ENCODE data around the gene CNPY1. TPM values are rescaled to one million over a fixed set of nuclear protein-coding genes. Genes with fewer than 3 reads are reported as not detected.

CNPY1 gene
- total and polyA plus RNA-seq, 2 of the 8 experiments (the other 6 are each of a cell fraction or from before 2014, with no cell fraction given) = not detected

DNA sequence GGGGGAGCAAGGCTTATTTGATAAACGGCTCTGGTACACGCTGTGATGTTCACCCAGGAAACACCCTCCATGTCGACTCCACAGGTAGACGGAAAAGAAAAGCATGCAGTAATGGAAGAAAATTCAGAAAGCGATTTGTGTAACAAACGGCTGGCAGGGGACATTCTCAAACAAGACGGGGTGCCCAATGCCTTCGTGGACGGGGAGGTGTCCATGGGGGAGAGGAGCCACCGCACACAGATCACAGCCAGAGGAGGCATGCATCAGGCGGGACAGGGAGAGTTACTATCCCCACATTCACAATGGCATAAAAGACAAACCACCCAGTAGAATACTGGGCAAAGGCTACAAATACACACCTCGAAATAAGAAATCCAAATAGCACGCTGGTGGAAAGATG, 20.1 kb downstream of the CNPY1 start:
- H3K23ac ChIP-seq (ENCODE audit: insufficient read length) = no peak overlapping the region
- no peak overlapping the region for H3K4me2 ChIP-seq (ENCODE audit: insufficient read depth in 1 of 2, low read depth in 2 of 2, low read length in 2 of 2)
- H2BK20ac ChIP-seq (ENCODE audit: low read length) = no peak overlapping the region
- H2BK120ac ChIP-seq (replicated peaks; ENCODE audit: low read depth, low read length) = no peak overlapping the region
- no peak overlapping the region for H3K56ac ChIP-seq (replicated peaks; ENCODE audit: insufficient read length, low read depth, low read length)
- no peaks in the 10 kb centered on the region for H3K36me3 ChIP-seq (ENCODE audit: control insufficient read depth in 2 of 4, insufficient read depth in 4 of 4, low read length in 3 of 4)
- H3K4me1 ChIP-seq (replicated peaks in 1 of 4; ENCODE audit: control insufficient read depth in 3 of 4, insufficient read depth in 4 of 4, low read length in 3 of 4) = no peaks in the 10 kb centered on the region
- H3K4me3 ChIP-seq (ENCODE audit: extremely low read depth in 1 of 4, insufficient read depth in 2 of 4, low read depth in 3 of 4, low read length in 4 of 4) = no peak overlapping the region
- no peaks in the 10 kb centered on the region for H3K23me2 ChIP-seq (ENCODE audit: low read depth, low read length)
- no peaks in the 10 kb centered on the region for H3K79me1 ChIP-seq (ENCODE audit: low read depth, low read length)
- no peak for FAIRE-seq
- ChIA-PET POLR2A (ENCODE audit: partially characterized antibody) (no interaction called here), CTCF (ENCODE audit: partially characterized antibody) (no interaction called here)
- 79% methylated on average over 13 of the region's 13 CpGs; no CpG with 5 or more reads in 1 of the 2 experiments for WGBS, 2 experiments (ENCODE audit: extremely low coverage in 1 of 2, insufficient coverage in 1 of 2, insufficient read length in 1 of 2, insufficient replicate concordance in 2 of 2, low coverage in 1 of 2, low lambda C conversion rate in 2 of 2, missing lambda C conversion rate in 1 of 2)
- H4K8ac ChIP-seq (ENCODE audit: extremely low read depth, insufficient read depth, low read length) = no peak overlapping the region
- no peak overlapping the region for H3K9ac ChIP-seq (replicated peaks in 1 of 4; ENCODE audit: extremely low read depth in 1 of 4, low read depth in 3 of 4, low read length in 3 of 4)
- no peak overlapping the region for H4K91ac ChIP-seq (replicated peaks; ENCODE audit: insufficient read length, low read length)
- H4K20me1 ChIP-seq (replicated peaks in 1 of 2; ENCODE audit: control insufficient read depth in 1 of 2, insufficient read depth in 2 of 2, low read length in 2 of 2) = no peaks in the 10 kb centered on the region
- H2BK12ac ChIP-seq (ENCODE audit: low read depth, low read length) = no peak overlapping the region
- H3K14ac ChIP-seq (ENCODE audit: insufficient read length) = no peak overlapping the region
- H2BK5ac ChIP-seq (ENCODE audit: low read depth, low read length) = no peak overlapping the region
- peaks cover 0 to 3% of the 10 kb centered on the region in 2 experiments; a peak in 1 of 4 replicates for H3K9me3 ChIP-seq (ENCODE audit: insufficient read depth in 2 of 2, low read depth in 1 of 2, low read length in 1 of 2)
- no peak overlapping the region for H3K4ac ChIP-seq (replicated peaks; ENCODE audit: insufficient read length, low read depth, low read length)
- DNase-seq (ENCODE audit: low read depth in 1 of 2, low spot score in 2 of 2) = no peak
- H3K27me3 ChIP-seq (replicated peaks in 1 of 4; ENCODE audit: control insufficient read depth in 3 of 4, extremely low read depth in 1 of 4, insufficient read depth in 3 of 4, low read length in 3 of 4) = peaks cover 5 to 24% (median 15%) of the 10 kb centered on the region in 4 experiments
- TF ChIP-seq RXRA (IDR thresholded peaks at IDR 0.05; ENCODE audit: insufficient read depth, low read depth, low read length) (no peak), SIRT6 (IDR thresholded peaks at IDR 0.05; ENCODE audit: low read length) (no peak), HDAC6 (IDR thresholded peaks at IDR 0.05; ENCODE audit: low read depth, low read length) (no peak), KDM1A (IDR thresholded peaks at IDR 0.05; ENCODE audit: borderline replicate concordance, low read length) (no peak), JUN (IDR thresholded peaks at IDR 0.05; ENCODE audit: low read depth, low read length) (no peak), SP4 (IDR thresholded peaks at IDR 0.05; ENCODE audit: low read length) (no peak), GABPA (IDR thresholded peaks at IDR 0.05; ENCODE audit: borderline replicate concordance, insufficient read depth, low read length) (no peak), CHD1 (IDR thresholded peaks at IDR 0.05; ENCODE audit: low read depth, low read length) (no peak), NRF1 (IDR thresholded peaks at IDR 0.05; ENCODE audit: low read depth, low read length) (no peak), KDM5A (IDR thresholded peaks at IDR 0.05; ENCODE audit: low read length) (no peak), TAF1 (IDR thresholded peaks at IDR 0.05; ENCODE audit: low read depth, low read length) (no peak), EZH2 (IDR thresholded peaks at IDR 0.05; ENCODE audit: low read depth, low read length, severe bottlenecking) (no peak)
- H2BK15ac ChIP-seq (ENCODE audit: low read length) = no peak overlapping the region
- H2AFZ ChIP-seq (ENCODE audit: low read length) = no peak overlapping the region
- H2AK5ac ChIP-seq (ENCODE audit: low read depth, low read length) = no peak overlapping the region
- no peaks in the 10 kb centered on the region for H3K79me2 ChIP-seq (ENCODE audit: control insufficient read depth in 1 of 2, insufficient read depth in 2 of 2, low read length in 2 of 2)
- no peak overlapping the region for H3K27ac ChIP-seq (ENCODE audit: low read depth, low read length)
- no peak overlapping the region for H3K18ac ChIP-seq (ENCODE audit: extremely low read depth, low read length)
- H4K5ac ChIP-seq (ENCODE audit: insufficient read length, low read depth, low read length) = no peak overlapping the region

Data from H1 (cell line).